Stimulated activated CD8-positive, alpha-beta memory T cell treated with anti-CD3 and anti-CD28 coated beads, Interleukin-15, amount 100 ng/mL, for 1 hour (primary cell): Measurements from ENCODE around the gene SMARCAD1.
A peak's percentile ranks its signal among the peaks of the same experiment; 100 is the strongest.

Source experiments
- DNase-seq: peaks from one replicate; pipeline ENCODE4 v3.0.0-alpha.2; 2020; ENCODE audit warnings: low read depth

SMARCAD1 gene, protein sequence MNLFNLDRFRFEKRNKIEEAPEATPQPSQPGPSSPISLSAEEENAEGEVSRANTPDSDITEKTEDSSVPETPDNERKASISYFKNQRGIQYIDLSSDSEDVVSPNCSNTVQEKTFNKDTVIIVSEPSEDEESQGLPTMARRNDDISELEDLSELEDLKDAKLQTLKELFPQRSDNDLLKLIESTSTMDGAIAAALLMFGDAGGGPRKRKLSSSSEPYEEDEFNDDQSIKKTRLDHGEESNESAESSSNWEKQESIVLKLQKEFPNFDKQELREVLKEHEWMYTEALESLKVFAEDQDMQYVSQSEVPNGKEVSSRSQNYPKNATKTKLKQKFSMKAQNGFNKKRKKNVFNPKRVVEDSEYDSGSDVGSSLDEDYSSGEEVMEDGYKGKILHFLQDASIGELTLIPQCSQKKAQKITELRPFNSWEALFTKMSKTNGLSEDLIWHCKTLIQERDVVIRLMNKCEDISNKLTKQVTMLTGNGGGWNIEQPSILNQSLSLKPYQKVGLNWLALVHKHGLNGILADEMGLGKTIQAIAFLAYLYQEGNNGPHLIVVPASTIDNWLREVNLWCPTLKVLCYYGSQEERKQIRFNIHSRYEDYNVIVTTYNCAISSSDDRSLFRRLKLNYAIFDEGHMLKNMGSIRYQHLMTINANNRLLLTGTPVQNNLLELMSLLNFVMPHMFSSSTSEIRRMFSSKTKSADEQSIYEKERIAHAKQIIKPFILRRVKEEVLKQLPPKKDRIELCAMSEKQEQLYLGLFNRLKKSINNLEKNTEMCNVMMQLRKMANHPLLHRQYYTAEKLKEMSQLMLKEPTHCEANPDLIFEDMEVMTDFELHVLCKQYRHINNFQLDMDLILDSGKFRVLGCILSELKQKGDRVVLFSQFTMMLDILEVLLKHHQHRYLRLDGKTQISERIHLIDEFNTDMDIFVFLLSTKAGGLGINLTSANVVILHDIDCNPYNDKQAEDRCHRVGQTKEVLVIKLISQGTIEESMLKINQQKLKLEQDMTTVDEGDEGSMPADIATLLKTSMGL

DNA sequence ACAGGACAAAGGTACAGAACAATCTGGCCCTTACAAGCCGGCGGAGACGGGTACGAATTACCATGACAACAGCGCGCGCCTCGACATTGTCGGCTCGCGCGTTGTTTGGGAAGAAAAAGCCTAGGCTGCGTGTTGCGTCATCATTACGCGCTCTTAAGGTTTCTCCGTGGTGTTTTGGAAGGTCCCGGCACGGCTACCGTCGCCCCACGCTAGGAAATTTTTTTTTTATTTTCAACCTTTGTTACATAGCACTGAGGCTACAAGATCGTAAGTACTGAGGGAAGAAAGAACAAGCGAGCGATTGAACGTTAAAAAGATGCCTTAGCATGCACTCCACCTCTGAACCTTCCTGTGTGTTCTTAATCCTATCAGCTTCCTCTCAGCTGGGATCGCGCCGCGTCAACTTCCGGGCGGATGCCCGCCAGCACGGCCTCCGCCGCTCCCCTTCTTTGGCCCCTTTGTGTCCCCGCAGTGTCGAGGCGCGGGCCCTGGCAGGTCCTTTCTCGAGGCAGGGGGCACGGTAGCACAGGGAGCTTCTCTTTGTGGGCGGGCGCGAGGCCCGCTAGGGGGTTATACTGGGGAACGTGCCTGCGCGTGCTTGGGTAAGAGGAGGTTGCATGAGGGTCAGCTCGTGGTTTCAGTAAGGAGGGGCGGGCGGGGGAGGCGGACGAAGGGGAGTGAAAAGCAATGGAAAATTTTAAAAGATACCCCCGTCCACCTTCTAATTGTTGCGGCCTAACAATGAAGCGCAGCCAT, at the start of gene SMARCAD1:
TSS of gene SMARCAD1 (plus strand) at position 397 of the 756 bp plus-strand sequence. CDS start 530 bp downstream, outside the sequence.
- DNase-seq, result peak; percentile 80

DNA sequence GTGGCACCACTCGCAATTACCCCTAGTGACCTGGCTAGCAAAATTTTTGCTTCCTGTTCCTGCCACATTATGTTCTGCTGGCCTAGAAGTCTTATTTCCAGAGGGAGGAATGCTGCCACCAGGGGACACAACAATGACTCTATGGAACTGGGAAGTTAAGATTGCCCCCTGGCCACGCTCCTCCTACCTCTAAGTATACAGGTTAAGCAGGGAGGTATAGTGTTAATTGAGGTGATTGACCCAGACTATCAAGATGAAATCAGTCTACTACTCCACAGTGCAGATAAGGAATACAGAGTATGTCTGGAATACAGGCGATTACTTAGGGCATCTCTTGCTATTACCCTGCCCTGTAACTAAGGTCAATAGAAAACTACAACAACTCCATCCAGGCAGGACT, 48.8 kb upstream of the SMARCAD1 start:
- no peak for DNase-seq

DNA sequence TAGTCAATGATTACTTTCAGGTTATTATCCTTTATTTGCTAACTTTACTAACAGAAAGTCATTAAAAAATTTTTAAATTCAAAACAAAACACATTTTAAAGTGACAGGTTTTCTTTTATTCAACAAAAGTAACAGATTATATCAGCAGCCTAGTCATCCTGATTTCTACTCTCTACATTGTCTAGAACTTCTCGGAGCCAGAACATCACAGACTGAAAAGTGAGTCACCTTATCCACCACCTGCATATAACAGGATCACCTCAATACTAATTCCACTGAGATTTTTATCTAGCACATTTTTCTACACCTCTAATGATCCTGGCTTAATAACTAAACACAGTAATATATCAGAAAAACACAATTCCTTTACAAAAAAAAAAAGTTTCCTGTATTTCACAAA, 47.9 kb upstream of the SMARCAD1 start:
- DNase-seq, result no peak

DNA sequence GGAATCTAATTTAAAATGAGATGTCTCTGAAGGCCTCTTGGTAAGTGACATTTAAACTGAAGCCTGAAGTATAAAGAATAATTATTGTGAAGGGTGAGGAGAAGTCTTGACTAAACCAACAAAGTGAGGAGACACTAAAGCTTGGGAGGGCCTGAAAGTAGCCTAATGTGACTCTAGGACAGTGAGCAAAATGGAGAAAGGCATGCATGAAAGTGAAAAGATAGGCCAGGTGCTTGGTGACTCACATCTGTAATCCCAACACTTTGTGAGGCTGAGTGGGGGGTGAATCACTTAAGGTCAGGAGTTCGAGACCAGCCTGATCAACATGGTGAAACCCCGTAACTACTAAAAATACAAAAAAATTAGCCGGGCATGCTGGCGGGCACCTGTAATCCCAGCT, 46.9 kb upstream of the SMARCAD1 start:
- no peak for DNase-seq

DNA sequence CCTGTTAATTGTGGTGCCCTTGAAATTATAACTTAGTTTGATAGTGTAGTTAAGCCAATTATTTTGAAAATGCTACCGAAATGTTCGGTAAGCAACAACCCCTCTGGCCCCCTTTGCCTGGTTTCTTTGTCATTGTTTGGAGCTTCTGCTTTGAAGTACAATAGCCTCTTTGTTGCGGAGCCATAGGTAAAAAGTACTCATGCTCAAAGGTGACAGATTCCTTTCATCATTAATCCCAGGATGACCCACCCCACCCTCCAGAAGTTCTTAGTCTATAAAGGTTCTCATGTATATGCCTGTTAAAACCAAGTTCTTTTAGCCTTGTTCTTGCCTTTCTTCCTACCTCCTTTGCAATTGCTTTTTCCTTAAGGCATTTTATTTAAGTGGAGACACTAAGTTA, 42.4 kb upstream of the SMARCAD1 start:
- no peak for DNase-seq

DNA sequence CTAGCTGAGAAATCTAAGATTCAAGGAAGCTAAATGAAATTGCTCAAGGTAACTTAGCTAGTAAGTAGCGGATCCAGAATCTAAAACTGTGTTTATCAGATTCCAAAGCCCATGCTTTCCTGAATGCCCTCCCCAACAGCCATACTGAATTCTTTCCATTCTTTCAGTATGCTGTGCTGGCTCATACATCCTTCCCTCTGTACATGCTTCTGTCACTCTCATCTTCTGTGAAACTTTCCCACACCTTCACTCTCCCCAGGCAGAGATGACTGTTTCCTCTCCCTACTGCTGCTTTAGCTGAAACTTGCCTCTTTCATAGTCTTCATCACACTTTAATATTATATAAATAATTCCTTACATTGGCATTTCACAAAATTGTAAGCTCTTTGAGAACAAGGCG, 39.3 kb upstream of the SMARCAD1 start:
- no peak for DNase-seq

DNA sequence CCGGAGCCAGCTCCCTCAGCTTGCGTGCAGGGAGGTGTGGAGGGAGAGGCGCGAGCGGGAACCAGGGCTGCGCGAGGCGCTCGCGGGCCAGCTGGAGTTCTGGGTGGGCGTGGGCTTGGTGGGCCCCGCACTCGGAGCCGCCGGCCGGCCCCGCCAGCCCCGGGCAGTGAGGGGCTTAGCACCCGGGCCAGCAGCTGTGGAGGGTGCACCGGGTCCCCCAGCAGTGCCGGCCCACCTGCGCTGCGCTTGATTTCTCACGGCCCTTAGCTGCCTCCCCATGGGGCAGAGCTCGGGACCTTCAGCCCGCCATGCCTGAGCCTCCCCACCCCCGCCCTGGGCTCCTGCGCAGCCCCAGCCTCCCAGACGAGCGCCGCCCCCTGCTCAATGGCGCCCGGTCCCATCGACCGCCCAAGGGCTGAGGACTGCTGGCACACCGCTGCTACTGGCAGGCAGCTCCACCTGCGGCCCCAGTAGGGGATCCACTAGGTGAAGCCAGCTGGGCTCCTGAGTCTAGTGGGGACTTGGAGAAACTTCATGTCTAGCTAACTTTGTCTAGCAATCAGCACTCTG, 37.8 kb upstream of the SMARCAD1 start:
- no peak for DNase-seq

DNA sequence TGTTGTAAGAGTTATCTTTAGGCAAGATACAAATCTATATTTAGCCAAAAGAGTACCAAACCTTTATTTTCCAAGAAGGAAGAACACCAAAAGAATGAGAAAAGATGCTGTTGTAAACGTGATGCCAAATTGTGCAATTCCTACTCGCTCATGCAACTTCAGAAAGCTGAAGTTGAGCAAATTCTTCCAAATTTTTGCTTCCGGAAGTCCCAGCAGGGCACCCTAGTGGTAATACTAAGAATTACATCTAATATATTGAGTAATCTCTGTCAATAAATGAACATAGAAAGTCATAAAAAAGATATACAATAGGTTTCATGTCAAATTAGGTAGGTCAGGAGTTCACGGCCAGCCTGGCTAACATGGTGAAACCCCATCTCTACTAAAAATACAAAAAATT, 36.0 kb upstream of the SMARCAD1 start:
- DNase-seq, result no peak

DNA sequence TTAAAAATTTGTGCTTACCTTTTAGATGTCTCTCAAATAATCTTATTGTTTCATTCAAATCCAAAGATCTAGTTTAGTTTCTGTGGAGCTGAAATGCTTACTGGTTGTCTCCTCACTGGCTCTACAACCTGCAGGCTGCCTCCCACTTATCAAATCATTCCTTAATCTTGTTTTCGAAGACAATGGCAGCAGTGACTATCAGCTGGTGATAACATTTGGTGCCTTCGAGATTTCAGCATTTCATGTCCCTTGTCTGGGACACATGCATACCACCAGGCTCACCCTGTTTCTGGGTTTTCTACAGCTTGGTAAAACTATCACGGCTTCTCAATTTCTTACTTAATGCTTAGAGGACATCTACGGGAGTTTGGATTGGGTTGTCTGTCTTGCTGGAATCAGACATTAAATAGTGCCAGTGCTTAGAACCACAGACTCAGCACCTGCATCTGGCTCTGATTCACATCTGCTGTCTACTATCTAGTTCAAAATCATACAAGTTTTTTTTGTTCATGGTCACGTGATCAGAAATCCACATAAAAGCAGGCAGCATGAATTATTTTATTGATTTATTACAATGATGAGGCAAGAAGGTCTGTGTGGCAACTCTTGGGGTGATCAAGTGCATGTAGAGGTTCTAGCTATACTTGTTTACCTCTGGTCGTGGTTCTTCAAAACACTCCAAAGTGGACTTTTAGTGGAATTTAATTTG, 32.0 kb upstream of the SMARCAD1 start:
- DNase-seq, result no peak

DNA sequence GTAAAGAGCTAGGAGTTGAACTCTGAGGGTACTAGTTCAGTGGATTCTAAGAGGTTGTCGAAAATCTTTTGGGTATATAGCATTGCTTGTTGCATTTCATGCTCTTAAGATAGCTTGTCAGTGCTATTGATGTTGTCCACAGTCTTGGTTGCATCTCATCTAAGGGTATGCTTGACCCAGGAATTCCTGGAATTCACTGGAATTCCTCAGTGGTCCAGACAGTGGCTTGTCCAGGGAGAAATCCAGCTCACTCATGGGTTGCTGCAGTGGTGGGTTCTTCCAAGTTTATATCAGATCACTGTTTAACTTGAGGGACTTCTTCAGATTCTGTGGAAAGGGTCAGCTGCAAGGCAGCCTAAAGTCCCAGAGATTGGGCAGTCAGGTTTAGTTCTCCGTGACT, 29.8 kb upstream of the SMARCAD1 start:
- no peak for DNase-seq

DNA sequence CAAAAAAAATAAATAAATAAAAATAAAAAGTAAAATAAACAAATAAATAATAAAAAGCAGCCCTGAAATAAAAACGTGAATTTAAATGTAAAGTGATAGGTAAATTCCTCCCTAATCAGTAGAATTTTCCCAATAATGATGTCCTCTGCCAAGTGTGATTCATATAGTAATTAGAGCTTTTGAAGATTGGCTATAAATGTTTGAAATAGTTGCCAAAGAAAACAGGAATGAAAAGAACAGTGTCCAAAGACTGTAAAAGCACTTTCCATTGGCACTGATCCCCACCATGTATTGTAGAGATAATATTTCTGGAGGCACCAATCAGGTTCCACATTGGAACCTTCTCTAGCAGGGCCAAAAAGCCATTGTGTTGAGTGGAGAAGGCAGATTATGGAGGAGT, 25.9 kb upstream of the SMARCAD1 start:
- DNase-seq, result no peak

DNA sequence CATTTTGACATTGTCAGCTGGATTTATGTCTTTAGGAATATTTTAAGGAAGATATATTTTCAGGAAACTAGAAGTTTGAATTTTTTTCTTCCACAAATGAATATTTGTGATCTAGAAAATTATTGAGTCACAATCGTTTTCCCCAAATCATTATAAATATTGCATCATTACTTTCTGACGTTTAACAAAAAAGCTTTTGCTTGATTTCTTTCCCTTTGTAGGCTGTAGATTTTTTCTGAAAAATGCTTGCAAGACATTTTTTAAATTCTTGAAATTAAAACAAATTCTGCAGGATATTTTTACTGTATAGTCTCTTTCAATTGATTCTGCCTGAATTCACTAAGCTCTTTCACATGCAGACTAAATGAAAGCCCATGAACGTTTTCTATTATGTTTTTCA, 4.9 kb upstream of the SMARCAD1 start:
- DNase-seq, result no peak

DNA sequence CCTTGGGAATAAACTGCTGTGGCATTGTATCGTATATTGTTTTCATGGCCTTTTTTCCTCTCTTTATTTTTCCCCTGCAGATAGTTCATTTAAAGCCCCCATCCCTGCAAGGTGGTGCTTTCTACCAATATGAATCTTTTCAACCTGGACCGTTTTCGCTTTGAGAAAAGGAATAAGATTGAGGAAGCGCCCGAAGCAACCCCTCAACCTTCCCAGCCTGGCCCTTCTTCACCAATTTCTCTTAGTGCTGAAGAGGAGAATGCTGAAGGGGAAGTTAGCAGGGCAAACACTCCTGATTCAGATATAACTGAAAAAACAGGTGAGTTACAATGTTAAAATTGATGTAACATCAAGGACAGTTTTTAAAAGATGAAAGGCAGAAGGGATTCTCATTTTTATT, 601 bp downstream of the SMARCAD1 start:
- DNase-seq, result no peak

DNA sequence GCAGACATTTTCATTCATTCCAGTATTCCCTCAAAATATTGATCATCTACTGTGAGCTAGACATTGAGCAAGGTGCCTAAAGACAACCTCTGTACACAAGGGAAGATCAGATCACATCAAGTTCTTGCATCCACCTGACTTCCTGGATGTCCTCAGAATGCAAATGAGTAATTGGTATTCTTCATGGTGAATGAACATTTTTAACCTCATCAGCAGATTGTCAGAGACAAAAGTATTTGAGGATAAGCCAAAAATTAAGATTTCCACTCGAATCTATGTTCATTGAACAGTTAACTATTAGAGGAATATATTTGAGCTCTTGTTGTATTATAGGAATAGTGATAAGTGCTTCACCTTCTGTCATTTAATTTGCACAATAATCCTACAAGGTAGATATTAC, 1.3 kb downstream of the SMARCAD1 start:
- no peak for DNase-seq

DNA sequence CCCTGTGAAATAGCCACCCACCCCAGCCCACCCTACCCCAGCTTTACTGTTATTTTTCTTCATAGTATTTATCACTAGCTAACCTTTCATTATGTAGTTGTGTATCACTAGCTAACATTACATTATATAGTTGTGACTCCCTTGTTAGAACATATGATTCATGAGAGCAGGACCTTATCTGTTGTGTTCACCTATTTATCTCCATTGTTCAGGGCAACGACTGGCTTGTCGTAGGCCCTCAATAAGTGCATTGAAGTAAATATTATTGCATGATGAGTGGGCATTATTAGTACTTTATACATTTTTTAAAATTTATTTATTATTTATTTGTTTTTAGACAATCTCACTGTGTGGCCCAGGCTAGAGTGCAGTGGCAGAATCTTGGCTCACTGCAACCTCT, 4.2 kb downstream of the SMARCAD1 start:
- DNase-seq, result no peak

DNA sequence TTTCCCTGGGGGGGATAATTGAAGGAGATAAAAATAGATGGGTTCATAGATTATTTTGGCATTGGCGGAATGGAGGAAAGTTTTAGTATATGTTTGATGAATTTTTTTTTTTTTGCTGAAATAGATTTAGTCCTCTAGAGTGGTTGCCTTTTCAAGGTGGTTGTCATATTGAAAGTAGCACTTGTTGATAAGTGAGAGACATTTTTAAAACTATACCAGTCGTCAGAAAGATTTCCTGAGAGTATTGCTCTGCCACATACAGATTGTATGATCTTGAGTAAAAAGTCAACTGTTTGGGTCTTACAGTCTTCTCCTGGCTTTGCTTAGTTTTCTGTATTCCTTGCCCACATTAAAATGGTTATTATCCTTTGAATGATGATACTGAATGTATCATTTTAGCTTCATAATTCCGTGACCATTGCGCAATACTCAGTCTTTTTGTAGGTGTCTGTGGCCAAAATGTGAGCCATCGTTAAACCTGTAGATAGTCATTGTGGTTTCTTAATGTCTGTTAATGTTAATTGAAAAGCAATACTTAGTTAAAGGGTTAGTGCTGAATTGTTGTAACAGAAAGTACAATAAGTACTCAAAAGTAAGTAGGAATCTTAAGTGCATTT, 7.1 kb downstream of the SMARCAD1 start:
- no peak for DNase-seq

DNA sequence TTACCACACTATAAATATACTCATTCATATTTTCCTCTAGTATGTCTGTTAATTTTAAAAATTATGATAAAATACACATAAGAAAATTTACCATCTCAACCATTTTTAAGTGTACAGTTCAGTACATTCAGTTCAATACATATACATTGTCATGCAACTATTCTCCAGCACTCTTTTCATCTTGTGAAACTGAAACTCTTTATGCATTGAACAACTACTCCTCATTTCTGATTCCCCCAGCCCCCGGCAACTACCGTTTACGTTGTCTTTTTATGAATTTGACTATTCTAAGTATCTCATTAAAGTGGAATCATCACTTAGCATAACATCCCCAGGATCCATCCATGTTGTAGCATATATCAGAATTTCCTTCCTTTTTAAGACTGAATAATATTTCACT, 8.7 kb downstream of the SMARCAD1 start:
- DNase-seq, result no peak

DNA sequence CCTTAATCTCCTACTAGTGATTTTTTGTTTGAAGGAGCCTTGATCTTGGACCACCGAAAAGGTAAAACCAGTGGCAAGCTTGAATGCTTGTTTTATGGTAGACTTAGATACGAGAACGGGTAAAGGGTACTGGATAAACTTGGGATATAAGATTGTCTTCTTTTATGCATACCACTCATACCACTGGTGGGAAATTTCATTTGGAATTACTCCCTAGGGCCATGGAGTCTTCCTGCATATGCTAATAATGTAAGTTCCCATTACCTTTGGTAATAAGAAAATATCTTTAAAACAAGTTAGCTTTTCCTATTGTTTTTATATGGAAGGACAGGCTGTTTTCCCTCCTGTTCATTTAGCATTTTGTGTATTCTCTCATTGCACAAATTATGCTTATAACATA, 11.7 kb downstream of the SMARCAD1 start:
- DNase-seq, result no peak

DNA sequence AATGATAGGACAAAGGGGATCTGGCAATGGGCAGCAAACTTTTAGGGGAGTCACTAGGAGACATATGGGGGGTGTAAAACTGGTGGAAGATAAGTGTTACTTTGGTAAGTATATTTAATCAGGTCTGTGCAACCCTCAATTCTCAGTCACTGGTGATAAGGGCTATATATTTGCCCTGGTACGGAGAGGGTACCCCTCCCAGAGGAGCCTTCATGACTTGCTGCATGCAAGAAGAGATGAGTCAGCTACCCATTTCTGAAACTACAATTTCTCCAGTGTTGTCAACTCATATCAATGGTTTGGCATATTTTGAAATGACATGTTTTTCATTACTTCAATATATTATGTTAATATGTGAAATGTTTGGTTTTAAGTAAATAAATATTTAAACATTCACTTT, 14.3 kb downstream of the SMARCAD1 start:
- DNase-seq, result no peak

DNA sequence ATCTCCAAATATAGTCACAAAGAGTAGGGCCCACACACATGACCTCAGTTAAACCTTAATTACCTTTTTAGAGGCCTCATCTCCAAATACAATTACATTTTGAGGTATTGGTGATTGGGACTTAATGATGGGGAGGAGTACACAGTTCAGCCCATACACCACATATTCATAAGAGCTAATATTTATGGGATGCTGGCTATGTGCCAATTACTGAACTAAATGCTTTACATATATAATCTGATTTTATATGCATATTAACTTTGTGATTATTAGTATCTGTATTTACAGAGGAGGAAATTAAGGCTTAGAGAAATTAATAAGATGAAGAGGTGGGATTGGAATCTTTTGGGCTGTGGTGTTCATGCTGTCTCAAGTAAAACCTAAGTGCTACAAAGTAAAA, 17.8 kb downstream of the SMARCAD1 start:
- DNase-seq, result no peak

DNA sequence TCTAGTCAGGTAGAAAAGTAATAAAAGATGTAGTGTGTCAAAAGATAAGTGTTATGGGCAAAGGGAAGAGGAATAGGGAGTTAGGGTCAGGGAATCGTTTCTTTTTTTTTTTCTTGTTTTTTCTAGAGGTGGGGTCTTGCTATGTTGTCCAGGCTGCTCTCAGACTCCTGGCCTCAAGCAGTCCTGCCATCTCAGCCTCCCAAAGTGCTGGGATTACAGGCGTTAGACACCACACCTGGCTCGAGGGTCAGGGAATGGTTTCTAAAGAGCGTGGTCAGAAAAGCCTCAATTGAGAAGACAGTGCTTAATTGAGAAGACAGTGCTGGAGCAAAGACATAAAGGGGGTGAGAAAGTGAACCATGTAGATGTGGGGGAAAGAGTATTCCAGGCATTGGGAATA, 19.1 kb downstream of the SMARCAD1 start:
- no peak for DNase-seq
